GM12891 (cell line): ENCODE results near the gene CST11.
A peak's percentile ranks its signal among the peaks of the same experiment; 100 is the strongest.

Experiments used
- DNase-seq: peaks from one replicate; pipeline ENCODE4 v3.0.0; 2011; ENCODE audit warnings: low spot score; ENCODE audit not compliant: insufficient read length
- FAIRE-seq: peaks from 2 replicates; lab custom pipeline; 2011; peaks lifted over from hg19 to GRCh38; lab: Jason Lieb, UNC
- PAX5 ChIP-seq: IDR thresholded peaks from 2 replicates; pipeline ENCODE4 v1.6.1; 2011; ENCODE audit warnings: low read length, moderate library complexity, mild to moderate bottlenecking; ENCODE audit not compliant: insufficient read depth, severe bottlenecking
- POLR2A ChIP-seq: IDR thresholded peaks from 2 replicates; pipeline ENCODE4 v1.6.1; 2011; ENCODE audit warnings: low read depth, low read length, control low read depth
- POLR2AphosphoS5 ChIP-seq: IDR thresholded peaks from 2 replicates; pipeline ENCODE4 v1.6.1; 2011; ENCODE audit warnings: low read depth, low read length, control low read depth
- POU2F2 ChIP-seq: IDR thresholded peaks from 2 replicates; pipeline ENCODE4 v1.6.1; 2011; ENCODE audit warnings: low read depth, mild to moderate bottlenecking, control low read depth, low read length, moderate library complexity
- SPI1 ChIP-seq: IDR thresholded peaks from 2 replicates; pipeline ENCODE4 v1.6.1; 2011; ENCODE audit warnings: low read depth, low read length, control low read depth
- TAF1 ChIP-seq: IDR thresholded peaks from 2 replicates; pipeline ENCODE4 v1.6.1; 2011; ENCODE audit warnings: low read depth, low read length, control low read depth

Gene CST11

DNA sequence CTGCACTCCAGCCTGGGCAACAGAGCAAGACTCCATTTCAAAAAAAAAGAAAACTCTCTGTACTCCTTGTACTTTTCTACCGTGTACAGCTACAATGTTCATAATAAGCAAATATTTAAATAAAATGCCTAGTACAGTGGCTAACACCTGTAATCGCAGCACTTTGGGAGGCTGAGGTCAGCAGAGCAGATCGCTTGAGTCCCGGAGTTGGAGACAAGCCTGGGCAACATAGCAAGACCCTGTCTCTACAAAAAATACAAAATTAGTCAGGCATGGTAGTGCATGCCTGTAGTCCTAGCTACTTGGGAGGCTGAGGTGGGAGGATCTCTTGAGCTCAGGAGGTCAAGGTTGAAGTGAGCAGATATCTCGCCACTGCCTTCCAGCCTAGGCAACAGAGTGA lies 37.1 kb downstream of the CST11 start:
- TF ChIP-seq TAF1 (no peak), SPI1 (no peak), PAX5 (no peak), POLR2AphosphoS5 (no peak), POLR2A (no peak), POU2F2 (no peak)
- FAIRE-seq (no peak), DNase-seq (no peak)

DNA sequence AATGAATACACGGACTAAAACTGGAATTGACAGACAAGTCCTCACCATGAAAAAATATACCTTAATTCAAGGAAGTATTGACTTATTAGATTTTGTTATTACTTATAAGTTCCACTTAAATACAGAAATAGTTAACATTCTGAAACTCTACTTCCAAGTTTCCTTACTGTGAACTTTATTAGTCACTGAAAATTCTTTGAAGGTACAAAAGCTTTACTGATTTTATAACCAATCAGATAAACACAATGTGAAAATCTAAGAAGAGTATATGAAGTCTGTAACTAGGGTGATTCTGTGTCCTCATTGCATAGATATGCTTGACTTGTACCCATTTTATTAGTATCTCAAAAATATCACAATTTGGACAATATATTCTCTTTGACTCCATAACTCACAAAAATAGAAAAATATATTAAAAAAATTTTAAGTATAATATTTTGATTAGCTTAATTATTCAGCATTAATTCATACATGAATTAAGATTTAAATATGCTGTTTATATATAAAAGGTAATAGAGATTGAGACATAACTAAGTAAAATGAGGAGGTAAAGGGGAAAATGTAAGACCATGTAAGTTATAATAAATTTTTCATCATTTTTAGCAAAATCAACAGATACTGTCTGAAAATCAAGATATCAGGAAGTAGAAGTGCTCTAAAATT lies 38.0 kb downstream of the CST11 start:
- TF ChIP-seq TAF1 (no peak), PAX5 (no peak)
- DNase-seq (no peak), FAIRE-seq (no peak)

DNA sequence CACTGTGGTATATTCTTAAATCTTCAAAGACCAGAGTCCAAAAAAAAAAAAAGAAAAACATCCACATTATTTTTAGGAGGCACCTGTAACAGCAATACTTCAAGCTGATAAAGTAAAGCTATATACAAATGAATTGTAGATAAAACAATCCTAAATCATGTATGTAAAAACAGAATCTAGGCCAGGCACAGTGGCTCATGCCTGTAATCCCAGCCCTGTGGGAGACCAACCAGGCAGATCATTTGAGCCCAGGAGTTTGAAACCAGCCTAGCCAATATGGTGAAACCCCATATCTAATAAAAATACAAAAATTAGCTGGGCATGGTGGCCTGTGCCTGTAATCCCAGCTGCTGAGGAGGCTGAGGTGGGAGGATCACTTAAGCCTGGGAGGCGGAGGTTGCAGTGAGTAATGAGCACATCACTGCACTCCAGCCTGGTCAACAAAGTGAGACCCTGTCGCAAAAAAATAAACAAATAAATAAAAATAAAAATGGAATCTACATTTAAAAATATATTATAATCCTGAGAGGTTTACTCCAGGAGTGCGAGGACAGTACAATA lies 38.7 kb downstream of the CST11 start:
- FAIRE-seq (no peak), DNase-seq (no peak)
- TF ChIP-seq POLR2A (no peak), POLR2AphosphoS5 (no peak), TAF1 (no peak), POU2F2 (no peak), PAX5 (no peak), SPI1 (no peak)

- DNase-seq (no peak), FAIRE-seq (peak; percentile 67)
- TF ChIP-seq PAX5: no peak
- no peak for TF ChIP-seq POU2F2
- no peak for TF ChIP-seq POLR2A
- no peak for TF ChIP-seq SPI1
- no peak for TF ChIP-seq POLR2AphosphoS5
- TF ChIP-seq TAF1: no peak
Observed at GRCh38 chr20:23412026-23412425, 40.6 kb downstream of the CST11 start.

GRCh38 chr20:23410916-23411695 lies 41.6 kb downstream of the CST11 start:
- FAIRE-seq: no peak
- no peak for TF ChIP-seq TAF1
- no peak for TF ChIP-seq SPI1
- no peak for TF ChIP-seq POLR2AphosphoS5
- no peak for TF ChIP-seq POU2F2
- TF ChIP-seq POLR2A: no peak
- no peak for TF ChIP-seq PAX5

GRCh38 chr20:23409800-23410199 lies 42.9 kb downstream of the CST11 start:
- DNase-seq (no peak), FAIRE-seq (no peak)
- TF ChIP-seq SPI1 (no peak), POLR2A (no peak), PAX5 (no peak), TAF1 (no peak), POLR2AphosphoS5 (no peak), POU2F2 (no peak)

More at GRCh38 chr20:23410916-23411695, 41.6 kb downstream of the CST11 start:
- no peak for DNase-seq

- DNase-seq (no peak), FAIRE-seq (no peak)
- TF ChIP-seq POU2F2: no peak
- TF ChIP-seq TAF1: no peak
- no peak for TF ChIP-seq SPI1
- no peak for TF ChIP-seq PAX5
- TF ChIP-seq POLR2A: no peak
- TF ChIP-seq POLR2AphosphoS5: no peak
Observed at GRCh38 chr20:23408957-23409356, 43.7 kb downstream of the CST11 start.

DNA sequence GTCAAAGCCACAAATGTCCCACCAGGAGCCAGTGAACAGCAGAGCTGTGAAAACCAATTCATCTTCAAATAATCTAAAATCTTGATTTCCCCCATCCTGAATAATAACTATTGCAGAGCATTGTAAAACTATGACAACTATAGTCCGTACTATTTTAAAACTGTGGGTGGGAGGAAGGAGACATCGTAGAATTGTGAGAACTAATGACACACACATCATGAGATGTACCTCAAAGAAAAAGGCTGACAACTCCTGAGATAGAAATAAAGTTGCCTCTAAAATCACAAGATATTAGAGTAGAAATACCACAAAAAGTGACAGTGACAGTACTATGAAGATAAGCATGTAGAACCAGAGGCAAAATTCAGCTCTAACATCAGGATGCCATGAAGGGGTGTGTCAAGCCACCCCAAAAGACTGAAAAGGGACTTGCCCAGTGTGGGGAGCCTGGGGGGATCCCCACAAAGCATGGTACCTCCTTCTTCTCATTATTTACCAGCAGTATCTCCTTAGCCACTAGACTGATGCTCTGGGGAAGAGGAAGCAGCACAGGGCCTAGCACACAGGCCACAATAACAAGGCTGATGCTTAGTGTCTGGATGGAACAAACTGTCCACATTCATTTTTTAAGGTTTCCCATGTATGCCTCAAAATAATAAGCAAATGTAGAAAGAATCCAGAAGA lies 44.8 kb downstream of the CST11 start:
- TF ChIP-seq POLR2AphosphoS5 (no peak), SPI1 (peak; percentile 52; the same call in 1 of the 2 replicates)
- FAIRE-seq (peak; percentile 64), DNase-seq (no peak)

DNA sequence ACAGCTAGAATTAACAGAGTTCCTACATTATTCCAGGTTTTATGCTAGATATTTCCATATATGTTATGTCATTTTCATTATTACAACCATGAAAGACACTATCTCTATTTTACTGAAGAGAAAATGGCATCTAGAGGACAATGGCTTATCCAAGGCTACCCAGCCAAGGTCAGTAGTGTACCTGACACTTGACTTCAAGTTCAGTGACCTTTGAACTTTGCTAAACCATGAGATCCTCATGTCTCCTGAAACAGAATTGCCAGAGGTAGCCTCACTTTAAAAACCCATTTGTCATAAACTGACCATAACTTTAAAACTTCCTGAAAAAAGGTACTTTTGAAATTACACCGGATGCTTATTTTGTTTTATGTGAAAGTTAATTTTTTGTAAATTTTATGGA lies 45.8 kb downstream of the CST11 start:
- FAIRE-seq: no peak
- TF ChIP-seq SPI1: no peak
- TF ChIP-seq POLR2AphosphoS5: no peak
- no peak for TF ChIP-seq PAX5
- TF ChIP-seq POLR2A: no peak
- TF ChIP-seq TAF1: no peak
- no peak for TF ChIP-seq POU2F2
- no peak for DNase-seq

DNA sequence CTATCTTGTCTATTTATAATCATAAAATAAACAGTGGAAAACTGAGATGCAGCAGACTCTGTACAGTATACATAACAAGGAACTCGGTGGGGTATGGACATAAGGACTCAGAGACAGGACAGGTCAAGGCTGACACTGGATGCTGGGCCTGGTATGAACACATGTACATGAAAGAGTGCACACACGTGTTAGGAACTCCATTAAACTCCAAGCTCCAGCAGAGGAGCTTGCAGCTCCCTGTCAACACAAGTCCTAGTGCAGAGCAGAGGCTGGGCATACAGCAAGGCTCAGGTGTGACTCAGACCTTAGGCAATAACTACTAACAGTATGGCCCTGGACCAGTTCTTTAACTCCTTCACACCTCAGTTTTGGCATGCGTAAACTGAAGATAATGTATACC lies 48.5 kb downstream of the CST11 start:
- TF ChIP-seq SPI1: no peak
- no peak for TF ChIP-seq POU2F2
- TF ChIP-seq POLR2A: no peak
- no peak for TF ChIP-seq POLR2AphosphoS5
- no peak for TF ChIP-seq TAF1
- no peak for TF ChIP-seq PAX5
- FAIRE-seq (no peak), DNase-seq (no peak)
